ENCODE measurements around the gene HAX1.

- TF ChIP-seq SP1 (IDR thresholded peaks at IDR 0.05; ENCODE audit: low read depth, low read length), result no peak
- no peak for TF ChIP-seq JUND (IDR thresholded peaks at IDR 0.05; ENCODE audit: low read depth, low read length)
- no peak for TF ChIP-seq EP300 (IDR thresholded peaks at IDR 0.05; ENCODE audit: borderline replicate concordance in 1 of 2, control insufficient read depth in 1 of 2, low read depth in 2 of 2, low read length in 2 of 2)
- no peak for TF ChIP-seq WRNIP1 (IDR thresholded peaks at IDR 0.05; ENCODE audit: borderline replicate concordance, low read depth, low read length)
- no peak; the same call in 1 of the 2 replicates for TF ChIP-seq POLR2A (IDR thresholded peaks at IDR 0.05; ENCODE audit: low read depth, low read length)
- TF ChIP-seq EZH2 (IDR thresholded peaks at IDR 0.05; ENCODE audit: borderline replicate concordance, control insufficient read depth, low read depth, low read length), result no peak
Observed at GRCh38 chr1:154263465-154264332, 8.7 kb upstream of the HAX1 start.
